Neuronal stem cell (in vitro differentiated cells): ENCODE data around the gene SLC10A7.

Source experiments
- DNase-seq: peaks from one replicate; pipeline ENCODE4 v3.0.0-alpha.2; 2013; ENCODE audit warnings: low spot score
- H2AFZ ChIP-seq: one replicate; pipeline ENCODE4 v1.6.1; 2013; ENCODE audit warnings: mild to moderate bottlenecking, low read length, inconsistent platforms
- H2AK5ac ChIP-seq: 2 replicates; pipeline ENCODE4 v1.6.1; 2013; ENCODE audit warnings: low read depth, mild to moderate bottlenecking, inconsistent platforms, low read length, moderate library complexity, mixed read lengths
- H2BK120ac ChIP-seq: 2 replicates; pipeline ENCODE4 v1.6.1; 2013; ENCODE audit warnings: low read depth, mild to moderate bottlenecking, inconsistent platforms, low read length, moderate library complexity, mixed read lengths
- H2BK12ac ChIP-seq: one replicate; pipeline ENCODE4 v1.6.1; 2013; ENCODE audit warnings: low read length, inconsistent platforms
- H2BK15ac ChIP-seq: 2 replicates; pipeline ENCODE4 v1.6.1; 2013; ENCODE audit warnings: mild to moderate bottlenecking, low read length, inconsistent platforms, mixed read lengths
- H2BK5ac ChIP-seq: one replicate; pipeline ENCODE4 v1.6.1; 2013; ENCODE audit warnings: inconsistent platforms, mild to moderate bottlenecking, low read length, moderate library complexity
- H3K14ac ChIP-seq: one replicate; pipeline ENCODE4 v1.6.1; 2013; ENCODE audit warnings: low read length, inconsistent platforms
- H3K18ac ChIP-seq: 2 replicates; pipeline ENCODE4 v1.6.1; 2013; ENCODE audit warnings: low read length, inconsistent platforms
- H3K23ac ChIP-seq: 2 replicates; pipeline ENCODE4 v1.6.1; 2013; ENCODE audit warnings: low read depth, mild to moderate bottlenecking, mixed read lengths, low read length, inconsistent platforms; ENCODE audit not compliant: poor library complexity
- H3K27ac ChIP-seq: replicated peaks from 3 replicates; pipeline ENCODE4 v1.5.1; 2013; ENCODE audit warnings: low read length, inconsistent platforms
- H3K27me3 ChIP-seq, 3 experiments: 2 replicates each; pipeline ENCODE4 v1.6.1; 2013; ENCODE audit warnings: low read length in 3 of 3, mild to moderate bottlenecking in 2 of 3, inconsistent platforms in 1 of 3, low read depth in 1 of 3, mixed read lengths in 1 of 3, moderate library complexity in 1 of 3; ENCODE audit not compliant: control insufficient read depth in 3 of 3, insufficient read depth in 3 of 3
- H3K36me3 ChIP-seq, 2 donors: replicated peaks in 1 of 2; 2 replicates each; pipeline ENCODE4 v1.6.1; 2013; ENCODE audit warnings: low read length in 2 of 2; ENCODE audit not compliant: control insufficient read depth in 2 of 2, insufficient read depth in 2 of 2
- H3K4ac ChIP-seq: 2 replicates; pipeline ENCODE4 v1.6.1; 2013; ENCODE audit warnings: inconsistent platforms, mild to moderate bottlenecking, low read length, moderate library complexity
- H3K4me1 ChIP-seq, 2 donors: 1 replicate in 1 of 2; 2 replicates in 1 of 2; pipeline ENCODE4 v1.6.1; 2013; ENCODE audit warnings: low read length in 2 of 2, low read depth in 1 of 2; ENCODE audit not compliant: control insufficient read depth in 2 of 2, insufficient read depth in 1 of 2
- H3K4me2 ChIP-seq: one replicate; pipeline ENCODE4 v1.6.1; 2013; ENCODE audit warnings: mild to moderate bottlenecking, low read length, inconsistent platforms; ENCODE audit not compliant: insufficient read depth, poor library complexity, severe bottlenecking
- H3K4me3 ChIP-seq, 2 donors: 2 replicates each; pipeline ENCODE4 v1.5.1; 2013; ENCODE audit warnings: low read length in 2 of 2, mild to moderate bottlenecking in 2 of 2, inconsistent platforms in 1 of 2, moderate library complexity in 1 of 2
- H3K79me1 ChIP-seq: one replicate; pipeline ENCODE4 v1.6.1; 2013; ENCODE audit warnings: low read depth, mild to moderate bottlenecking, inconsistent platforms, low read length, moderate library complexity
- H3K9ac ChIP-seq: one replicate; pipeline ENCODE4 v1.6.1; 2013; ENCODE audit warnings: mild to moderate bottlenecking, low read depth, low read length, inconsistent platforms; ENCODE audit not compliant: poor library complexity
- H3K9me3 ChIP-seq, 2 donors: replicated peaks in 1 of 2; 2 replicates each; pipeline versions ENCODE3 to v1.6.1; 2013; ENCODE audit warnings: low read length in 2 of 2, mild to moderate bottlenecking in 2 of 2, inconsistent platforms in 1 of 2, low read depth in 1 of 2, mixed read lengths in 1 of 2, moderate library complexity in 1 of 2; ENCODE audit not compliant: control insufficient read depth in 2 of 2, insufficient read depth in 1 of 2
- H4K8ac ChIP-seq: one replicate; pipeline ENCODE4 v1.6.1; 2013; ENCODE audit warnings: low read depth, mild to moderate bottlenecking, inconsistent platforms, low read length, moderate library complexity
- H4K91ac ChIP-seq: one replicate; pipeline ENCODE4 v1.6.1; 2013; ENCODE audit warnings: low read length, low read depth, mild to moderate bottlenecking, inconsistent platforms; ENCODE audit not compliant: poor library complexity
- WGBS, 2 donors: extraction: QIAGEN DNeasy Blood & Tissue Kit; methylation state at CpG; one replicate each; pipeline ENCODE4 v1.1.7; 2013; ENCODE audit warnings: missing lambda C conversion rate in 2 of 2, mixed read lengths in 1 of 2; ENCODE audit not compliant: insufficient read length in 2 of 2, insufficient replicate concordance in 1 of 2; ENCODE audit errors: extremely low coverage in 2 of 2; 5-methylcytosine and 5-hydroxymethylcytosine counted together

Gene SLC10A7

DNA sequence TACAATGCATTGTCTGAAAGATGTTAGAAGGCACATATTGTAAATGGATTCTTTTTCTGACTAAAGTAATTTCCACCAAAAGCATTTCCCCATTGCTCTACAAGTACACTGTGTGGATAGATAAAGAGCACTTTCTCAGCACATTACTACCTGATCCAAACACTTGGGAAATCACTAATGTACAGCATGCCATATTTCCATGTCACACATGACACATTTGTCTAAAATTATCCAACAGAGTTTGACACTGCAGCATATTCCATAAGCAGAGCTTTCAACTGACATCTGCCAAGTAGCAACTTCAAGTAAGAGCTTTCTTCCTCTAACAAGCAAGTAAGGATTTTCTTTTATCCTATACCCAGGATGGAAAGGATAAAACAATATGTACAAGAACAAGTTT is 257.9 kb downstream of the SLC10A7 start:
- no peak overlapping the region for H2AFZ ChIP-seq
- H3K79me1 ChIP-seq, result no peaks in the 10 kb centered on the region
- H2BK12ac ChIP-seq, result no peak overlapping the region
- no peak overlapping the region for H2BK5ac ChIP-seq
- H4K8ac ChIP-seq, result no peak overlapping the region
- DNase-seq, result no peak
- H3K9me3 ChIP-seq, result no peaks in the 10 kb centered on the region
- H3K36me3 ChIP-seq, result no peaks in the 10 kb centered on the region
- H3K9ac ChIP-seq, result no peak overlapping the region
- H3K18ac ChIP-seq, result no peak overlapping the region
- H4K91ac ChIP-seq, result no peak overlapping the region
- no peak overlapping the region for H2BK120ac ChIP-seq
- H3K23ac ChIP-seq, result no peak overlapping the region
- no peaks in the 10 kb centered on the region for H3K27me3 ChIP-seq
- no peak overlapping the region for H3K14ac ChIP-seq
- no peak overlapping the region for H3K4ac ChIP-seq
- H2AK5ac ChIP-seq, result no peak overlapping the region
- H3K4me1 ChIP-seq, result peaks cover 0 to 12% of the 10 kb centered on the region in 2 donors
- H3K4me2 ChIP-seq, result no peak overlapping the region
- no peak overlapping the region for H3K4me3 ChIP-seq
- no peak overlapping the region for H2BK15ac ChIP-seq
- no peak overlapping the region for H3K27ac ChIP-seq

GRCh38 chr4:146261041-146261440 is 260.7 kb downstream of the SLC10A7 start:
- Histone ChIP-seq H3K27ac (no peak overlapping the region), H3K27me3 (no peaks in the 10 kb centered on the region), H2AFZ (no peak overlapping the region), H3K9me3 (no peaks in the 10 kb centered on the region), H3K36me3 (no peaks in the 10 kb centered on the region), H3K18ac (no peak overlapping the region), H2BK5ac (no peak overlapping the region), H2BK15ac (no peak overlapping the region), H4K8ac (no peak overlapping the region), H3K23ac (no peak overlapping the region), H3K4me2 (no peak overlapping the region), H4K91ac (no peak overlapping the region), H2BK12ac (no peak overlapping the region), H3K4me1 (peaks cover 0 to 6% of the 10 kb centered on the region in 2 donors), H3K4me3 (no peak overlapping the region), H2BK120ac (no peak overlapping the region), H3K9ac (no peak overlapping the region), H3K4ac (no peak overlapping the region), H3K79me1 (no peaks in the 10 kb centered on the region), H2AK5ac (no peak overlapping the region), H3K14ac (no peak overlapping the region)
- no peak for DNase-seq
- WGBS, 2 donors, result no CpG with 5 or more reads among the region's 2 CpGs

DNA sequence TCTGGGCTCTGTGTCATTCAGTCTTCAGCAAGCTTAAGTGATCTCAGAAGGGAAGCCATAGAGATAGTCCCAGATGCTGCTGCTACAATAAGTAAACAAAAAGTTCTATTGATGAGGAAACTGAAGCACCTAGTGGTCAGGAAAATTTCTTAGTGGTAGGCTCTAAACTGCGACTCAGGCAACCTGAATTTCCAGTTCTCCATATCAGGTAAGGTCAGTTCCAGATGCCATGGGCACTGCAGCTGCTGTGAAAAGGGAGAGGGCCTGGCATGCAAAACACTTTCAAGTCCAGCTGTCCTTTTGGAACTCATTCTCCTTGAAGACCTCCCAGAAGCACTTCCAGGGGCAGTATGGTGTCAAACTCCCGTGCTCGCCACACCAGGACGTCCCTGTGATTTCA is 261.2 kb downstream of the SLC10A7 start:
- no peak overlapping the region for H3K4me3 ChIP-seq
- WGBS, 2 donors, result no CpG with 5 or more reads among the region's 4 CpGs
- no peak overlapping the region for H2AK5ac ChIP-seq
- peaks cover 0 to under 1% of the 10 kb centered on the region in 2 donors for H3K4me1 ChIP-seq
- H2BK120ac ChIP-seq, result no peak overlapping the region
- no peak overlapping the region for H2BK15ac ChIP-seq
- H3K14ac ChIP-seq, result no peak overlapping the region
- H4K91ac ChIP-seq, result no peak overlapping the region
- no peak overlapping the region for H2AFZ ChIP-seq
- H3K27me3 ChIP-seq, result no peaks in the 10 kb centered on the region
- no peak overlapping the region for H2BK12ac ChIP-seq
- H2BK5ac ChIP-seq, result no peak overlapping the region
- no peak overlapping the region for H3K18ac ChIP-seq
- no peaks in the 10 kb centered on the region for H3K9me3 ChIP-seq
- no peak overlapping the region for H3K23ac ChIP-seq
- H3K4me2 ChIP-seq, result no peak overlapping the region
- H4K8ac ChIP-seq, result no peak overlapping the region
- H3K79me1 ChIP-seq, result no peaks in the 10 kb centered on the region
- no peak overlapping the region for H3K27ac ChIP-seq
- no peak overlapping the region for H3K4ac ChIP-seq
- no peak overlapping the region for H3K9ac ChIP-seq
- DNase-seq, result no peak
- H3K36me3 ChIP-seq, result no peaks in the 10 kb centered on the region

- Histone ChIP-seq H4K91ac (no peak overlapping the region), H2BK5ac (no peak overlapping the region), H3K79me1 (no peaks in the 10 kb centered on the region), H3K36me3 (no peaks in the 10 kb centered on the region), H3K23ac (no peak overlapping the region), H3K27ac (no peak overlapping the region), H3K18ac (no peak overlapping the region), H2AFZ (no peak overlapping the region), H3K4me2 (no peak overlapping the region), H2BK12ac (no peak overlapping the region), H3K14ac (no peak overlapping the region), H3K27me3 (no peaks in the 10 kb centered on the region), H4K8ac (no peak overlapping the region), H2BK15ac (no peak overlapping the region), H2AK5ac (no peak overlapping the region), H3K9me3 (no peaks in the 10 kb centered on the region), H3K4me1 (no peaks in the 10 kb centered on the region), H3K9ac (no peak overlapping the region), H2BK120ac (no peak overlapping the region), H3K4ac (no peak overlapping the region), H3K4me3 (no peak overlapping the region)
- DNase-seq, result no peak
- no CpG with 5 or more reads among the region's 1 CpG for WGBS, 2 donors
These were observed 264.2 kb downstream of the SLC10A7 start for GRCh38 chr4:146257511-146257910.
